ENCODE data around the gene PLXNC1.

PLXNC1 gene

GRCh38 chr12:94260017-94260416, 111.6 kb downstream of the PLXNC1 start:
- H3K4me2 ChIP-seq (ENCODE audit: low read length): no peak overlapping the region
- no peak overlapping the region for H3K14ac ChIP-seq (ENCODE audit: low read length)
- H3K4me1 ChIP-seq (ENCODE audit: control insufficient read depth in 1 of 2, insufficient read depth in 2 of 2, low read length in 2 of 2): peaks cover 11 to 19% of the 10 kb centered on the region in 2 experiments
- no peak overlapping the region for H2BK120ac ChIP-seq (ENCODE audit: insufficient read depth, low read length, poor library complexity)
- H3K4me3 ChIP-seq (ENCODE audit: low read depth, low read length): no peak overlapping the region
- H3K79me1 ChIP-seq (ENCODE audit: low read length): peaks cover 2% of the 10 kb centered on the region
- H2BK12ac ChIP-seq (ENCODE audit: low read length): no peak overlapping the region
- H3K27me3 ChIP-seq (ENCODE audit: insufficient read depth, low read length): no peaks in the 10 kb centered on the region
- no peak overlapping the region for H2AFZ ChIP-seq (ENCODE audit: insufficient read depth, low read length, poor library complexity)
- no peak overlapping the region for H4K8ac ChIP-seq (ENCODE audit: low read depth, low read length)
- H3K27ac ChIP-seq (ENCODE audit: low read depth, low read length): no peak overlapping the region
- no peak overlapping the region for H3K9ac ChIP-seq (ENCODE audit: low read length)
- H3K4ac ChIP-seq (ENCODE audit: low read depth, low read length): no peak overlapping the region
- no peaks in the 10 kb centered on the region for H3K36me3 ChIP-seq (ENCODE audit: control insufficient read depth in 1 of 2, insufficient read depth in 2 of 2, low read length in 2 of 2)
- no peak for DNase-seq
- no peak overlapping the region for H4K12ac ChIP-seq (ENCODE audit: low read depth, low read length)
- H3K23ac ChIP-seq (ENCODE audit: low read length): no peak overlapping the region
- H3K79me2 ChIP-seq (ENCODE audit: control insufficient read depth, insufficient read depth, low read length, poor library complexity): no peaks in the 10 kb centered on the region
- no CpG with 5 or more reads among the region's 3 CpGs for WGBS (ENCODE audit: extremely low coverage, insufficient coverage, insufficient read length)
- H3K18ac ChIP-seq (ENCODE audit: low read length): no peak overlapping the region
- H4K91ac ChIP-seq (ENCODE audit: low read depth, low read length): no peak overlapping the region
- H2AK5ac ChIP-seq (ENCODE audit: low read length): no peak overlapping the region
- H3K9me3 ChIP-seq (ENCODE audit: insufficient read depth, low read depth, low read length): peaks cover 3% of the 10 kb centered on the region
- no peak overlapping the region for H2BK5ac ChIP-seq (ENCODE audit: low read depth, low read length, poor library complexity)

GRCh38 chr12:94260717-94261116, 112.3 kb downstream of the PLXNC1 start:
- Histone ChIP-seq H3K9me3 (ENCODE audit: insufficient read depth, low read depth, low read length) (peaks cover 3% of the 10 kb centered on the region), H2AK5ac (ENCODE audit: low read length) (no peak overlapping the region), H3K79me1 (ENCODE audit: low read length) (peaks cover 2% of the 10 kb centered on the region), H3K27me3 (ENCODE audit: insufficient read depth, low read length) (no peaks in the 10 kb centered on the region), H2AFZ (ENCODE audit: insufficient read depth, low read length, poor library complexity) (no peak overlapping the region), H3K79me2 (ENCODE audit: control insufficient read depth, insufficient read depth, low read length, poor library complexity) (no peaks in the 10 kb centered on the region), H4K91ac (ENCODE audit: low read depth, low read length) (no peak overlapping the region), H3K18ac (ENCODE audit: low read length) (no peak overlapping the region), H2BK5ac (ENCODE audit: low read depth, low read length, poor library complexity) (no peak overlapping the region), H4K8ac (ENCODE audit: low read depth, low read length) (no peak overlapping the region), H3K4ac (ENCODE audit: low read depth, low read length) (no peak overlapping the region), H2BK120ac (ENCODE audit: insufficient read depth, low read length, poor library complexity) (no peak overlapping the region), H3K27ac (ENCODE audit: low read depth, low read length) (no peak overlapping the region), H3K4me3 (ENCODE audit: low read depth, low read length) (peak overlapping the region; percentile 23), H3K4me1 (ENCODE audit: control insufficient read depth in 1 of 2, insufficient read depth in 2 of 2, low read length in 2 of 2) (peaks cover 11 to 19% of the 10 kb centered on the region in 2 experiments), H3K9ac (ENCODE audit: low read length) (no peak overlapping the region), H3K36me3 (ENCODE audit: control insufficient read depth in 1 of 2, insufficient read depth in 2 of 2, low read length in 2 of 2) (no peaks in the 10 kb centered on the region), H3K14ac (ENCODE audit: low read length) (no peak overlapping the region), H2BK12ac (ENCODE audit: low read length) (no peak overlapping the region), H3K4me2 (ENCODE audit: low read length) (no peak overlapping the region), H3K23ac (ENCODE audit: low read length) (peak overlapping the region; percentile 46), H4K12ac (ENCODE audit: low read depth, low read length) (no peak overlapping the region)
- no CpG with 5 or more reads among the region's 13 CpGs for WGBS (ENCODE audit: extremely low coverage, insufficient coverage, insufficient read length)
- DNase-seq: no peak

GRCh38 chr12:94261119-94261518, 112.7 kb downstream of the PLXNC1 start:
- H3K14ac ChIP-seq (ENCODE audit: low read length): no peak overlapping the region
- H3K23ac ChIP-seq (ENCODE audit: low read length): no peak overlapping the region
- WGBS (ENCODE audit: extremely low coverage, insufficient coverage, insufficient read length): no CpG with 5 or more reads among the region's 2 CpGs
- H2AK5ac ChIP-seq (ENCODE audit: low read length): no peak overlapping the region
- no peak overlapping the region for H4K12ac ChIP-seq (ENCODE audit: low read depth, low read length)
- H3K79me1 ChIP-seq (ENCODE audit: low read length): peaks cover 2% of the 10 kb centered on the region
- H2AFZ ChIP-seq (ENCODE audit: insufficient read depth, low read length, poor library complexity): no peak overlapping the region
- H4K91ac ChIP-seq (ENCODE audit: low read depth, low read length): no peak overlapping the region
- no peak overlapping the region for H3K18ac ChIP-seq (ENCODE audit: low read length)
- H2BK5ac ChIP-seq (ENCODE audit: low read depth, low read length, poor library complexity): no peak overlapping the region
- H4K8ac ChIP-seq (ENCODE audit: low read depth, low read length): no peak overlapping the region
- no peaks in the 10 kb centered on the region for H3K36me3 ChIP-seq (ENCODE audit: control insufficient read depth in 1 of 2, insufficient read depth in 2 of 2, low read length in 2 of 2)
- no peak for DNase-seq
- no peak overlapping the region for H3K4me2 ChIP-seq (ENCODE audit: low read length)
- no peak overlapping the region for H3K9ac ChIP-seq (ENCODE audit: low read length)
- H3K27me3 ChIP-seq (ENCODE audit: insufficient read depth, low read length): no peaks in the 10 kb centered on the region
- H3K4me1 ChIP-seq (ENCODE audit: control insufficient read depth in 1 of 2, insufficient read depth in 2 of 2, low read length in 2 of 2): peaks cover 11 to 19% of the 10 kb centered on the region in 2 experiments
- no peak overlapping the region for H3K27ac ChIP-seq (ENCODE audit: low read depth, low read length)
- H3K79me2 ChIP-seq (ENCODE audit: control insufficient read depth, insufficient read depth, low read length, poor library complexity): no peaks in the 10 kb centered on the region
- H2BK120ac ChIP-seq (ENCODE audit: insufficient read depth, low read length, poor library complexity): no peak overlapping the region
- peaks cover 3% of the 10 kb centered on the region for H3K9me3 ChIP-seq (ENCODE audit: insufficient read depth, low read depth, low read length)
- H3K4ac ChIP-seq (ENCODE audit: low read depth, low read length): no peak overlapping the region
- H3K4me3 ChIP-seq (ENCODE audit: low read depth, low read length): no peak overlapping the region
- no peak overlapping the region for H2BK12ac ChIP-seq (ENCODE audit: low read length)

- Histone ChIP-seq H3K4ac (ENCODE audit: low read depth, low read length) (no peak overlapping the region), H2BK120ac (ENCODE audit: insufficient read depth, low read length, poor library complexity) (no peak overlapping the region), H3K9me3 (ENCODE audit: insufficient read depth, low read depth, low read length) (peaks cover 3% of the 10 kb centered on the region), H3K23ac (ENCODE audit: low read length) (no peak overlapping the region), H3K79me2 (ENCODE audit: control insufficient read depth, insufficient read depth, low read length, poor library complexity) (no peaks in the 10 kb centered on the region), H3K14ac (ENCODE audit: low read length) (no peak overlapping the region), H4K12ac (ENCODE audit: low read depth, low read length) (no peak overlapping the region), H3K27ac (ENCODE audit: low read depth, low read length) (no peak overlapping the region), H4K91ac (ENCODE audit: low read depth, low read length) (peak overlapping the region; percentile 38), H3K18ac (ENCODE audit: low read length) (no peak overlapping the region), H3K4me2 (ENCODE audit: low read length) (no peak overlapping the region), H2BK12ac (ENCODE audit: low read length) (no peak overlapping the region), H2AK5ac (ENCODE audit: low read length) (no peak overlapping the region), H3K36me3 (ENCODE audit: control insufficient read depth in 1 of 2, insufficient read depth in 2 of 2, low read length in 2 of 2) (no peaks in the 10 kb centered on the region), H3K9ac (ENCODE audit: low read length) (no peak overlapping the region), H4K8ac (ENCODE audit: low read depth, low read length) (no peak overlapping the region), H3K4me3 (ENCODE audit: low read depth, low read length) (no peak overlapping the region), H2BK5ac (ENCODE audit: low read depth, low read length, poor library complexity) (no peak overlapping the region), H2AFZ (ENCODE audit: insufficient read depth, low read length, poor library complexity) (no peak overlapping the region), H3K79me1 (ENCODE audit: low read length) (peaks cover 4% of the 10 kb centered on the region), H3K4me1 (ENCODE audit: control insufficient read depth in 1 of 2, insufficient read depth in 2 of 2, low read length in 2 of 2) (peaks cover 13 to 19% of the 10 kb centered on the region in 2 experiments), H3K27me3 (ENCODE audit: insufficient read depth, low read length) (no peaks in the 10 kb centered on the region)
- no CpG with 5 or more reads among the region's 3 CpGs for WGBS (ENCODE audit: extremely low coverage, insufficient coverage, insufficient read length)
- no peak for DNase-seq
These were observed 113.4 kb downstream of the PLXNC1 start for GRCh38 chr12:94261786-94262185.
